GM19239 (cell line): ENCODE measurements around the gene MSH3.

ENCODE experiments used
- DNase-seq: peaks from one replicate; pipeline ENCODE4 v3.0.0; 2011; ENCODE audit warnings: low spot score; ENCODE audit not compliant: insufficient read length
- FAIRE-seq: peaks from 2 replicates; lab custom pipeline; 2011; peaks lifted over from hg19 to GRCh38; lab: Jason Lieb, UNC

The MSH3 gene

GRCh38 chr5:80654391-80655230, at the start of gene MSH3, which contains the start of gene DHFR:
TSS of gene MSH3 (plus strand) at chr5:80654652. CDS start at chr5:80654728, 76 bp downstream.
TSS of gene DHFR (minus strand) at chr5:80654983. CDS start at chr5:80654489, 494 bp downstream.
- DNase-seq (peak; percentile 77), FAIRE-seq (peak; percentile 97)

- no peak for FAIRE-seq
- DNase-seq, result no peak
These were observed 47.1 kb upstream of the MSH3 start for GRCh38 chr5:80607343-80607742.

GRCh38 chr5:80607832-80608231, 46.6 kb upstream of the MSH3 start:
- FAIRE-seq, result peak; percentile 95
- peak; percentile 21 for DNase-seq

- peak; percentile 42 for FAIRE-seq
- DNase-seq, result no peak
These were observed 45.7 kb upstream of the MSH3 start for GRCh38 chr5:80608731-80609130.

- FAIRE-seq (no peak), DNase-seq (no peak)
These were observed 44.8 kb upstream of the MSH3 start for GRCh38 chr5:80609692-80610091.

GRCh38 chr5:80615266-80615914, 39.1 kb upstream of the MSH3 start:
- FAIRE-seq, result no peak
- no peak for DNase-seq

GRCh38 chr5:80618438-80618837, 36.0 kb upstream of the MSH3 start:
- no peak for DNase-seq
- FAIRE-seq, result no peak

GRCh38 chr5:80619086-80619485, 35.4 kb upstream of the MSH3 start:
- FAIRE-seq (no peak), DNase-seq (no peak)

- DNase-seq (no peak), FAIRE-seq (no peak)
These were observed 34.2 kb upstream of the MSH3 start for GRCh38 chr5:80620211-80620610.

GRCh38 chr5:80622756-80623155, 31.7 kb upstream of the MSH3 start:
- DNase-seq (no peak), FAIRE-seq (no peak)

GRCh38 chr5:80623999-80624398, 30.5 kb upstream of the MSH3 start:
- DNase-seq (no peak), FAIRE-seq (no peak)

- FAIRE-seq, result no peak
- DNase-seq, result no peak
These were observed 29.2 kb upstream of the MSH3 start for GRCh38 chr5:80625230-80625629.

GRCh38 chr5:80629281-80629680, 25.2 kb upstream of the MSH3 start:
- DNase-seq, result no peak
- FAIRE-seq, result no peak

GRCh38 chr5:80631278-80632259, 22.9 kb upstream of the MSH3 start:
- DNase-seq (no peak), FAIRE-seq (no peak)

GRCh38 chr5:80632700-80633099, 21.8 kb upstream of the MSH3 start:
- DNase-seq (no peak), FAIRE-seq (no peak)

GRCh38 chr5:80634193-80634592, 20.3 kb upstream of the MSH3 start:
- FAIRE-seq (no peak), DNase-seq (no peak)

- FAIRE-seq (no peak), DNase-seq (no peak)
These were observed 13.1 kb upstream of the MSH3 start for GRCh38 chr5:80641353-80641752.

GRCh38 chr5:80644900-80645299, 9.6 kb upstream of the MSH3 start:
- FAIRE-seq, result no peak
- DNase-seq, result no peak

GRCh38 chr5:80646926-80647325, 7.5 kb upstream of the MSH3 start:
- no peak for DNase-seq
- no peak for FAIRE-seq

- FAIRE-seq, result no peak
- DNase-seq, result no peak
These were observed 950 bp upstream of the MSH3 start for GRCh38 chr5:80653502-80653901.

GRCh38 chr5:80654054-80654390, 430 bp upstream of the MSH3 start:
- DNase-seq (peak; percentile 7), FAIRE-seq (no peak)
